ENCODE results near the gene EFCAB6.

Gene EFCAB6

DNA sequence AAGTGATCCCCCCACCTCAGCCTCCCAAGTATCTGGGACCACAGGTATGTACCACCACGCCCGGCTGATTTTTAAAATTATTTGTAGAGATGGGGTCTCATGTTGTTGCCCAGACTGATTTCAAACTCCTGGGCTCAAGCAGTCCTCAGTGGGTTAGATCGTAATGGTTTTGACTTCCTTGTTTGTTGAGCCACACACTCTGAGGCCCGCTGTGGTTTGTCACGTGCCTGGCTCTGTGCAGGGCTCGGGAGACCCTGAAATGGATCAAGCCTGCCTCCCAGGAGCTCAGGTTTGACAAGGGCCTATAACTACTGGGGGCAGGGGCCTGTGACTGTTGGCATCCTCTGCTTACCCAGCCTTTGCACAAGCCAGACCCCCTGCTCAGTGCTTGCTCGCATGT lies 332.1 kb downstream of the EFCAB6 start:
- Histone ChIP-seq H3K27me3 (replicated peaks; ENCODE audit: control insufficient read depth, insufficient read depth, low read length, poor library complexity, severe bottlenecking) (no peaks in the 10 kb centered on the region), H3K4me3 (ENCODE audit: insufficient read depth, low read depth, low read length, poor library complexity, severe bottlenecking) (no peak overlapping the region), H3K9me3 (ENCODE audit: control insufficient read depth, low read length) (no peaks in the 10 kb centered on the region), H3K27ac (ENCODE audit: insufficient read depth, low read length, poor library complexity, severe bottlenecking) (no peak overlapping the region), H3K36me3 (ENCODE audit: control insufficient read depth, insufficient read depth, low read length) (no peaks in the 10 kb centered on the region), H3K4me1 (ENCODE audit: control insufficient read depth, insufficient read depth, low read length, poor library complexity, severe bottlenecking) (no peaks in the 10 kb centered on the region)
- DNase-seq, result no peak

DNA sequence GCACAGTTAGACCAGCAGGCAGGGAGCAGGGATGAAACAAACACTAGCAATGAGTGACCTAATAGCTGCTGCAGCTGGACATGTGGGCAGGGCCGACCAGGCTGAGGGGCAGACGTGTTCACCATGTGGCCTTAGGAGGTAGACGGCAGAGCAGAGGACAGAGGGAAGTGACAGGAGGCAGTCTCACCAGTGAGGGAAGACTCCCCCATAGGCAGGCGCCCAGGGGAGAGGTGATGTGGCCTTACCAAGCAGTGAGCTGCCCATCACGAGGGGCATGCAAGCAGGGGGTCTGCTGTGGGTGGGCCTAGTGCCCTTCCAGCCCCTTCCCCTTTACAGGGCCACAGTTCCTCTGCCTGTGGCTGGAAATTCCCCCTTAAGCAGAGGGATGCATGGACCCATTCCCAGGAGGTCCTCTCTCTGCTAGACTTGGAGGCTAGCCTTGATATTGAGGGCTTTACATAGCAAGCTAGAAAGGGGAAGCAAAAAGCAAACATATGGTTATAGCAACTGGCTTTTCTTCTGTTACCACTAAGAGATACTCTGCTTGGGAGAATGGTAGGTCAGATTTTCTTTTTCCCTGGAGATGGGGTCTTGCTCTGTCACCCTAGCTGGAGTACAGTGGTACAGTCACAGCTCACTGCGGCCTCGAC lies 332.7 kb downstream of the EFCAB6 start:
- H3K27ac ChIP-seq (ENCODE audit: insufficient read depth, low read length, poor library complexity, severe bottlenecking), result no peak overlapping the region
- no peaks in the 10 kb centered on the region for H3K36me3 ChIP-seq (ENCODE audit: control insufficient read depth, insufficient read depth, low read length)
- DNase-seq, result no peak
- no peaks in the 10 kb centered on the region for H3K27me3 ChIP-seq (replicated peaks; ENCODE audit: control insufficient read depth, insufficient read depth, low read length, poor library complexity, severe bottlenecking)
- H3K4me3 ChIP-seq (ENCODE audit: insufficient read depth, low read depth, low read length, poor library complexity, severe bottlenecking), result no peak overlapping the region
- H3K9me3 ChIP-seq (ENCODE audit: control insufficient read depth, low read length), result no peaks in the 10 kb centered on the region
- no peaks in the 10 kb centered on the region for H3K4me1 ChIP-seq (ENCODE audit: control insufficient read depth, insufficient read depth, low read length, poor library complexity, severe bottlenecking)

Measured in effector memory CD4-positive, alpha-beta T cell (primary cell).